GM21447 (cell line): ENCODE measurements around the gene TPD52L2.
"Not testable (repeated sequence)": the region's sequence is repeated elsewhere in the genome, so short reads cannot be mapped to it uniquely, and the experiment has no call there.

Source experiments
- ATAC-seq: cut with Tn5 transposase; IDR thresholded peaks from one replicate; pipeline ENCODE4 v1.9.1; 2021; ENCODE audit not compliant: unreplicated experiment

The TPD52L2 gene

DNA sequence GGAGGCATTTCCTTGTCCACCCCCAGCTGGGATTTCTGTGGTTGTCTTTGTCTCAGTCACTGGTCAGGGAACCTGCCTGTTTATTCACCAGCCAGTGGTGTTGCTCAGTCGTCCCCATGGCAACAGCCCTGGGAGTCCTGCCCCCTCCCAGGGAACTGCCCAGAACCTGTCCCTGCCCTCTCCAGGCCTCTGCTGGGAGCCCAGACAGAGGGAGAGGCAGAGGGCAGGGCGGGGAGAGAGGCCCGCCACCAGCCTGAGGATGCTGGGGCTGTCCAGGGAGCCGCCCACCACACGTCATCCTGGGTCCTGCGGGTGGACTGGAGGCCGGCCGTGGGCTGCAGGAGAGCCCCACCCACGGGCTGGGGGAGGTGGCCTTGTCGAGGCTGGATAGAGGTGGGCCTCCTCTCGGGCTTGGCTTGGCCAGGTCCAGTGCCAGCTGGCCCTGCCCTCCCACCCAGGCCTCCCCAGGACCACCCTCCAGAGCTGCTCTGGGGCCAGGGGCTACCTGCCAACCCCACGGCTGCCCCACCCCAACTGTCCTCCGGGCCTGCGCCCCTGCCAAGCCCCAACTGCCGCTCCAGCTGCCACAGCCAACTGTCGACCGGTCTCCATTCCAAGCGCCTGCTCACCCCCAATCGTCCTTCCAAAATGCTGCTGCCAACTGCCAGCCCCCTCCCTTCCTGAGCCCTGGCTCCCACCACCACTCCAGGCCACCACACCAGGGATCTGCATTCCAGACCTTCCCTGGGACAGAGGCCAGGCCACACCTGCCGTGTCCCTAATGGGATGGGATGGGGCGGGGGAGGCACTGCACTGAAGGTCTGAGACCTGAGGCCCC is 29.8 kb upstream of the TPD52L2 start:
- ATAC-seq, result no peak

DNA sequence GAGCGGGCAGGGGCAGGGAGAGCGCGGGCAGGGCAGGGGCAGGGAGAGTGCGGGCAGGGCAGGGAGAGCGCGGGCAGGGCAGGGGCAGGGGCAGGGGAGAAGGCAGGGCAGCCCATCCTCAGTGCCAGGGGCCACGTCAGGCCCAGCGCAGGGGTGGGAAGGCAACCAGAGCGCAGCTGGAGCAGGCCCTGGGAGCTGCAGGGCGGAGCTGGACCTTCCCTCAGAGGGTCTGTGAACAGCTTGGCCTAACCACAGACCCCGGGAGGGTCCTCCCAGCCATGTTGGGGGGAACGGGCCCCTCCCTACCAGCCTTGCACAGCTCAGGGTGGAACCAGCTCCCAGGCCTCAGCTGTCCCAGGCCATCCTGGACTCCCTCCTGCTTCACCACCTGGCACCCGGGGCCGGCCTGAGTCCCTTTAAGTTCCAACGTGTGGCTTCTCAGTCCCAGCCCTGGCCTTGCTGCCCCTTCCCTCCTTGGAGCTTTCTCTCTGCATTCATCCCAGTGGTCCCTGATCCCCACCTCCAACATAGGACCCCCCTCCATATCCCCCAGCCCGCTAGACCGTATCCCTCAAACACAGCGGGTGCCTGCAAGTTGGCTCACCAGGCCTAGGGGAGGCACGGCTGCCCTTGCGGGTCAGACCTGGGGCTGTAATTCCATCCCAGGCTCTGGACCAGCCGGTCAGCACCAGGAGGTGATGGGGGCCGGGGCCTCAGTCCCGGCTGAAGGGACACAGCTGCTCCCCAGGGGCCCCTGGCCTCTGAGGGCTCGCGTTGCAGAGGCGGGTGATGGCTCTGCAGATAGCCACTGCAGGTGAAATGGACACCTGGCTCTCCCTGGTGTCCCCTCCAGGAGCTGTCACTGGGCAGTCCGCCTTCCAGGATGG is 28.4 kb upstream of the TPD52L2 start:
- ATAC-seq, result no peak

DNA sequence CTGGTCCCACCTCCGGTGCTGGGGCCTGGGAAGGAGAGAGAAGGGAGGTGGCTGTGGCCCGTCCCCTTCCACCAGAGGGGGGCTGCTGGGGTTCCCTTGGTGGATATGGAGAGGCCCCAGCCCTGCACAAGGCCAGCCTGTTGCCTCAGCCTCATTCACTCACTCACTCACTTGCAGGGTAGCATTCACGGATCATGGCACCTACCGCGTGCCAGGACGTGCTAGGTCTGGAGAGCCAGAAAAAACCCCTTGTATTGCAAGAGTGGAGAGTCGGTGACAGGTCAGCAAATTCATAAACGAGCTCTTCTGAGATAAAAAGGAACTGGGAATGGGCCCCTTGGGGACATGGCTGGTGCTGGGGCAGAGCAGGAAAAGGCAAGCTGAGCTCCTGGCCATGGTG is 27.6 kb upstream of the TPD52L2 start:
- ATAC-seq, result no peak

DNA sequence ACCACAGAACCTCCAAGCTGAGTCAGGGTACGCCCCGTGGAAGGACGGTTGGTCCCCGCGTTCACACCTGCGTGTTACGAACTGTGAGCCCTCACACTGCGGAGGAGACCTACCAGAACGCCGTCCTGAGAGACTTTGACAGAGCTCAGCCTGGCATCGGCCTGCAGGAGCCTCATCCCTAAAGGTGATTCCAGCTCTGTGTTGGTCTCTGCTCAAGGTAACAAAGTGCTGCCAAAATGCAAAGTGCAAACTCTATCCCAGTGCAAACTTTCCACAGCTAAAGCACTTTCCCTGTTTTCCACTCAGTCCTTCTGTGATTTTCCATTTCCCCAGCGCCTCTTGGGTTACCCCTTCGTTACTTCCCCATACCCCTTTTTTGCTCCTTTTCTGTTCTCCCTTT is 25.4 kb upstream of the TPD52L2 start:
- ATAC-seq, result no peak

DNA sequence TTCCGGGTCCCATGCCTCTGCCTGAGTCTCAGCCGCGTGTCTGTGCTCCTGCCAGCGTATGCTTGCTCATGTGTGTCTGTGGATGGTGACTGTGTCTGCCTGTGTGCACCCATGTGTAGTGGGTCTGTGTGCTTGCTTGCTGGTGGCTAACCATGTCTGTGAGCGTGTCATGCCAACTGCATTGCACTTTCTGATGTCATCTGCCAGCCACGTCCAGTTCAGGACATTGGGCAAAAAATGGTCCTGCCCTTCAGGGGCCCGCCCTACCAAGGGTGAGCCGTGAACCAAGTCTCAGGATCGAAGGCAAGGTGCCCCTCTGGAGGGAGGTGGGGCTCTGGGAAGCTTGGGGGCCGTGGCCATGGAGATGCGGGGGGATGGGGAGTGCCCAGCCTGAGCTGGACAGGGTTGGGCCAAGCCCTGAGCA is 24.7 kb upstream of the TPD52L2 start:
- ATAC-seq, result no peak

DNA sequence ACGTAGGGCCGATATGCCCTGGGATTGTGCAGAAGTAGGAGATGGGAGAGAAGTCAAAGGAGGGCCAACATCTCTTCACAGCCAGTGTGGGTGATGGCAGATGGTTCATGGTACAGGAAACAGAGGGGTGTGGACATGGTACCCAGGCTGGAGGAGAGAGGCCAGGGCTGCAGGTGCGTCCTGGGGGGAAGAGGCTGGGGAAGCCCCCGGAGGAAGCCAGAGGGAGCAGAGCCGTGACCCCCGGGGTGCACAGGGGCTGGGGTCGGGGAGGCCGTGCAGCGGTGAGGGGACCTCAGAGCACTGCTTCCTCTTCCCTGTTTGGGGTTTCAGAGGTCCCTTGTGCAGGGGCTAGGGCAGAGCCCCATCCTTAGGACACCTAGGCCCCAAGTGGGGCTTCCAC is 22.8 kb upstream of the TPD52L2 start:
- no peak for ATAC-seq

DNA sequence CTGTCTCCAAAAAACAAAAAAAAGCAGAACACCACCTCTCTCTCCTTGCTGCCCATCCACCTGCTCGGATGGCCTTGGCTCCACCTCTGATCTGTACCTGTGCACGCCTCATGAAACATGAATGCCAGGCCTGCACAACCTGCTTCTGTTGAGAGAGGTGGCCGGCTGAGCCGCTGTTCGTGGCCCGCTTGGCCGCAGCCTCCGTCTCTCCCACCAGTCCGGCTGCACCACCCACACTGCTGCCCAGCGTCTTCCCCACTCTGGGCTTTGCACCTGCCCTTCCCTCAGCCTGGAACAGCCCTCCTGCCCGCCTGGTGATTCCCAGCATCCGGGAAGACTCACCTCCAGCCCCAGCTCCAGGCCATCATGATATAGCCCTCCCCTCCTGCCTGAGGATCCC is 21.8 kb upstream of the TPD52L2 start:
- ATAC-seq, result no peak

DNA sequence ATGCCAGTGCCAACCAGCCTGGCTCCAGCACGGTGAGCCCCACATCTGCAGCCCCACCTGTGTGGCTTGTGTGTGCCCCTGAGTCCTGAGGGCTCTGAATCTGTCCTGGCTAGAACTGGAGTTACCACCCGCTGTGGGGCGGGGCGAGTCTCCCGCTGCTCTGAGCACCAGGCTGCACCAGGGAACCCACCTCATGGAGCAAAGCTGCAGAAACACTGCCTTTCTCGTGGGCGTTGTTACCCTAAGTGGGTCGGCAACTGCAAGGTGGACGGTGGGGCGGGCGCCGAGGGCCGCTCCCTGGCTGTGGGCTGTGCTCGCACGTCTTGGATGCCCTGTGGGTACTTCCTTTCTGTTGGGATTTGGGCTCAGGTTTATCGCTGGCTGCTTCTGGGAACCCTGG is 21.3 kb upstream of the TPD52L2 start:
- no peak for ATAC-seq

DNA sequence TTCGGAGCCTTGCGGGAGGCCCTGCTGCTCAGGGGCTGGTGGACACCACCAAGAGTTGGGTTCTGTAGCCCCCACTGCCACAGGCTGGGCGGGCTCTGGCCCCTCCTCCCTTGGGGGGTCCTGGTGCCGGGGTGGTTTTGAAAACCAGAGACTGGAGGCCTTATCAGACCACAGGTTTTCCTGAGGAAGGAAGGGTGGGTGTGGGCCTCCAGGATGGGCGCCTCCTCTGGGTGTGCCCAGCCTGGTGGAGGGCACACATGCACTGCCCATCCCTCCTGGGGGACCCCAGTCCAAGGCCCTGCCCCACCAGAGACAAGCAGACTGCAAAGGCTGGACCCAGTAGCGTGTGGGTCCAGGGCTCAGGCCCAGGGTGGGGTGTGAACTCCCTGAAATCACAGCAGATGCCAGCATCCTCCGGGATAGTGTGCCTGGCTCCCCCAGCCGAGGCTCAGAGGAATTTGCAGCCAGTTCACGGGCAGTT is 20.5 kb upstream of the TPD52L2 start:
- no peak for ATAC-seq

DNA sequence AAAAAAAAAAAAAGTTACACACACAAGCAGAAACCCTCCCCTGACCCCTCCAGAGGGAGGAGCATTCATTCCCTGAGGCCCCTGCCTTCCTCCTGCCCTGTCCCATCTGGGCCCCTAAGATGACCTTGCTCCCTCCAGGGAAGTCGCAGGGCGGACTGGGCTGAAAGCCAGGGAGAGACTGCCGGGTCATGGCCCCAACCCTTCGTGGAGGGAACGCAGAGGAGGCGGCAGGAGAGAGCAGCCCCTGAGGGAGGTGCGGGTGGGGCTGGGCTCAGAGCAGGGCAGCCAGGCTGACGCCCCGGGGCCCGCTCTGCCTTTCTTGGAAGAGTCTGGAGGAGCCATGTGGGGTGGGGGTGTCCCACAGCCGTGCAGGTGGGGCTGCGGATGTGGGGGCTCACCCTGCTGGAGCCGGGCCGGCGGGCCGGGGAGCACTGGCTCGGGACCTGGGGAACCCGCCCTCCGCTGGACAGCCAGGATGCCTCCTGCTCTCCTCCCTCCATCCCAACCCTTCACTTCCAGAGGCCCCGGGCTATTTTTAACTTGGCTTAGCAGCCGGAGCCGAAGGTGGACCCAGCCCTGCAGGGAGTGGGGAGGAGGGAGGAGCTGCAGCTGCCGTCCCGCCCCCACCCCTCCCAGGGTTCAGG is 18.8 kb upstream of the TPD52L2 start:
- no peak for ATAC-seq

DNA sequence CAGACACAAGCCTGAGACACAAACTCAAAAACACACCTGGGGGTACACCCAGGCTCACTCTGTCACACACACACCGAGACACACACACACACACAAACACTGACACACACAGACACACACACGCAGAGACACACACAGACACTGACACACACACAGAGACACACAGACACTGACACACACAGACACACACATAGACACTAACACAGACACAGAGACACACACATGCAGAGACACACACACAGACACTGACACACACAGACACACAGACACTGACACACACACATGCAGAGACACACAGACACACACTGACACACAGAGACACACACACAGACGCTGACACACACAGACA is 18.2 kb upstream of the TPD52L2 start:
- ATAC-seq, result no peak

DNA sequence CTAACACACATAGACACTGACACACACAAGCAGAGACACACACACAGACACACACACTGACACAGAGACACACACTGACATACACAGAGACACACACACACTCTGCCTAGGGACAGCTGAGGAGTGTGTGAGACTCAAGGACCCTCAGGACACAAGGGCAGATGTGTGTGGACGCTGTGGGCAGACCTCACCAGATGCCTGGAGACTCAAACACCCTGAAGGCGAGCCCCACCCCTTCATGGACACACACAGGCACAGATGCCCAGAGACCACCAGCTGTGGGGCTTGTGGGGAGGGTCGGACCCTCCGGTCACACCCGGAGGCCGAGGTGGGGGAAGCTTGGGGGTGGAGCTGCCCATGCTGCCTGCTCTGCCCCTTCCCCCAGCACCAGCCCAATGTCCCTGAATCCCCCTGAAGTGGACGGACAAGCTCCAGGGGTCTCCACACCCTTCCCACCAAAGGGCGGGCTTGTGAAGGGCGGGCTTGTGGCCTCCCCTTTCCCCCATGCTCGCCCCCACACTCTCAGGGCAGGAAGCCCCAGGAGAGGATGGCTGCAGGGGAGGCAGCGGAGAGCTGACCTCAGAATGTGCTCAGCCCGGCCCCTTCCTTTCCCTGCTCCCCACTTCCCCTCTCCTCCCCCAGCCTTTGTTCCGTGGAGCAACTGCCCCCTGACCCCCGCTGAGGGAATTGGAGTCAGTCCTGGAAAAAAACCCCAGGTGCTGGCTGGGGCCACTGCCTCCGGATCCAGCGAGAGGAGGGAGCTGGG is 17.6 kb upstream of the TPD52L2 start:
- no peak for ATAC-seq

DNA sequence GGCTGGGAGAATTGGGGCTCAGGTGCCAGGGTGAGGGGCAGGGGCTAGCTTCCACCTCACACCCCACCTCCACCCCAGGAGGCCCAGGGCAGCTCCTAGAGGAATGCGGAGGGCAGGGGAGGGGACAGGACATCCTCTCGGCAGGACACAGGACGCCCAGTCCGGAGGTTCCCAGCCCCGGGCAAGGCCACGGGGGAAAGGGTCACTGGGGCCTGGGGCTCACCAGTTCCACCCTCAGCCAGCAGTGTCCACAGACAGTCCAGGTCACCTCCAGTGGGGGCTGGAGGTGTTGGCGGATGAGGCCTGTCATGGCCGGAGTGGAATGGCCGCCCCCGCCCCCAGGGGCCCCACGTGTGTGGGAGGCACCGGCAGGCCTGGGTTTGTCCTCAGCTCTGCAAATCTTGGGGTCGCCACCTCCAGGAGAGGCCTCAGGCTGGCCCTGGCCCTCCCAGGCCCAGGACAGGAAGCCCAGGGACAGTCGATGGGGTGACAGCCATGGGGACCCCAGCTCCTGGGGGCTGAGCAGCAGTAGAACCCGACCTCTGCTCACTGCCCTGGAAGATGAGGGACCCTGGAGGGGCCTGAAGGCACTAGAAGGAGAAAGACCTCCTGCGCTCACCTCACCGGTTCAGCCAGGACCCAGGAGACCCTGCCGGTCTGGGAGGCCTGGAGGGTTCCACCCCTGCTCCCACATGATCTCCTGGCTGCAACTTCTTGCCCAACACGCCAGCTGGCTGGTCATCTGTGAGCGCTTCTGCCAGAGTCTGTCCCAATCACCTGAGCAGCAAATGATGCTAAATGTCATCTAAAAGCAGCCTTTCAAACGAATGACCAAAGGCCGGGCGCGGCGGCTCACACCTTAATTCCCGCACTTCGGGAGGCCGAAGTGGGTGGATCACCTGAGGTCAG is 16.8 kb upstream of the TPD52L2 start:
- no peak for ATAC-seq

DNA sequence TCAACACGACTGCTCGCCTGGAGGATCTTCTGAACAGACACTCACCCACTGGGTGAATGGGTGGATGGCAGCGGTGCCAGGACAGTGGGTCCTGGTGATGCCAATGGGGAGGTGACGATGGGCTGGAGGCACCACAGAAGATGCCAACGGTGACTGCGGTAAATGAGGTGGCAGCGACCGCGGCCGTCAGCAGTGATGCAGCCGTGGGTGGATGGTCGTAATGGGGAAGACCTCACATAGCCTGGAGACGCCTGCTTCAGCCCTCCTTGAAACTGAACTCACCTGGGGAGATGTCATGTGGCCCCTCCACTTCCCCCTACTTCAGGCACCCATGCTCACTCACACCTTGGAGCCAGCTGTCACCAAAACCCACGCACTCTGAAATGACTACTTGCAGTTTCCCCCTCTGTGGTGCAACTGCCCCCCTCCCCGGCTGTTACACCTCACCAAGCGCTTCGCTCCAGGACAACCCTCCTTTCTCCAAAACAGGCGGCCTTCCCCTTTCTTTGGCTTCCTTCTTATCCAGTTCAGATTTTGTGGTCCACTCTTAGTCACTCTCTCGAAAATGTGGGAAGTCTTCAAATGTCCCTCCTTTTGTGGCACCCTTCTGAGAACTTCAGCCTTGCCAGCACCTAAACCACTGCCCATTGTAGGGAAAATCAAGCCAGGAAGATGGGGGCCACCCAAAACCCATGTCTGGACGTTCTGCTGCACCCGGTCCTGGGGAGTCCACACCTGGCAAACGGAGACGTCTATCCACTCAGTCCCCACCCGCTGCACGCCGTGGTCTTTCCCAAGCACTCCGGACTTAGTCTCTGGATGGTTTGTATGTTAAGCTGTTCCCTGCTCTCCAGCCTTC is 14.2 kb upstream of the TPD52L2 start:
- ATAC-seq, result peak; percentile 85

DNA sequence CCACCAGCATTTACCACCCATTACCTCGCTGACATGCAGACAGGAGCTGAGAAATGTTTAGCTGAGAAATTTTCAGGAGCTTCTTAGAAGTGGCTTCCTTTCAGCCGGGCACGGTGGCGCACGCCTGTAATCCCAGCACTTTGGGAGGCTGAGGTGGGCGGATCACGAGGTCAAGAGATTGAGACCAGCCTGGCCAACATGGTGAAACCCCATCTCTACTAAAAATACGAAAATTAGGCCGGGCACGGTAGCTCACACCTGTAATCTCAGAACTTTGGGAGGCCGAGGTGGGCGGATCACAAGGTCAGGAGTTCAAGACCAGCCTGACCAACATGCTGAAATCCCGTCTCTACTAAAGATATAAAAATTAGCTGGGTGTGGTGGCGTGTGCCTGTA is 13.5 kb upstream of the TPD52L2 start:
- not testable (repeated sequence) for ATAC-seq

DNA sequence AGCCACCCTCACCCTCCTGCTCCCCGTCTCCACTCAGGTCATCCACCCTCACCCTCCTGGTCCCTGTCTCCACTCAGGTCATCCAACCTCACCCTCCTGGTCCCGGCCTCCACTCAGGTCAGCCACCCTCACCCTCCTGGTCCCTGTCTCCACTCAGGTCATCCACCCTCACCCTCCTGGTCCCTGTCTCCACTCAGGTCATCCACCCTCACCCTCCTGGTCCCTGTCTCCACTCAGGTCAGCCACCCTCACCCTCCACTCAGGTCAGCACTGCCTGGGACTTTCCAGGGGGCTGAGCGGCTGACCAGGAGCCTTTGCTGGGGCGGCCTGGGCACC is 11.4 kb upstream of the TPD52L2 start:
- ATAC-seq, result not testable (repeated sequence)

DNA sequence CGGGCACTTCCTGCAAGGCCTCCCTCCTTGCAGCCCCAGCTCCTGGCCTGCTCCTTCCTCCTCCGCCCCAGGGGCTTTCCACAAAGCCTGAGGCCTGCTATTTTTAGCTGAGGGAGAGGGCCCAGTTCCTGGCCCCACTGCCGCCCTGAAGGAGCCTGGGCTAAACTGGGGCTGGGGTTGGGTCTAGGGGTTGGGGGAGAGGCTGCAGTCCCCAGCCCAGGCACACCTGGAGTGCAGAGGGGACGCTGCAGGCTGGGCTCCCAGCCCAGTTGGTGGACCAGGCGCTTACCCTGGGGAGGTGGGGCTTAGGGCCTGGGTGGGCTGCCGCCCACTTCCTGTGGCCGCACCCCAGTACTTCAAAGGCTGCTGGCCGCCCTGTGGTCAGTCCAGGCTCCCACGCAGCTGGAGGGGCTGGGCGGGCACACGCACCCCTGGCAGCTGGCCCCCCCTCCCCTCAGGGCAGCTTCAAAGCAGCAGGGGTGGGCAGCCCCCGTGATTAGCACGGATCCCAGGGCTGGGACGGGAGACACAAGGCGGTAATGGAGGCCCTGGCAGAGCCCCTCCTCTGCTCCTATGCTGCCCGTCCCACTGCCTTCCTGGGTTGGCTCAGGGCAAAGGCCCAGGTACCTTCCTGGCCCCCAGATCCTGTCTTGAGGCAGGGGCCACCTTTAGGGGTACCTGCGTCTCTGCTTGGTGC is 10.9 kb upstream of the TPD52L2 start:
- no peak for ATAC-seq

DNA sequence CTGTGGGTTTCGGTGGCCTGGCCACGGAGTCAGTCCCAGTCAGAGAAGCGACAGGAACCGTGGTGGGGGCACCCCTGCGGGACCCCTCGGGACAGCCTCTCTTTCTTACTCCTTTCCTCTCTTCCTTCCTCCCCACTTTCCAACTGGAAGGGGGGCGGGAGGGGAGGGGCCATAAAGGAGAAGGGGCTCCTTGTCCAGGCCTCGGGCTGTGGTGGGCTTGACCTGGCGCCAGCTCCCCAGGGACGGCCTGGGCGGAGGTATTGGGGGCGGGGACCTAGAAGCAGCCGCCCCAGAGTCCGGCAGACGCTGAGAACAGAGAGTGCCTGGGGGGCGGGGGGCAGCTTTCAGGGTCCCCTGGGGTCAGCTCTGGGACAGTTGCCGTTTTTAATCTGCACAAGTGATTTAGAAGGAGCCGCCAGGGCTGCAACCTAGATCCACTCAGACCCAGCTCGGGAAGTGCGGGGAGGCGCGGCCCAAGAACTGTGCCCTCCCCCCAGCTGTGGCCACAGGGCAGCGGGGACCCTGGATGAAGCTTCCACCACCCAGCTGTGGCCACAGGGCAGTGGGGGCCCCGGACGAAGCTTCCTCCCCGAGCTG is 10.2 kb upstream of the TPD52L2 start:
- no peak for ATAC-seq
